CD4-positive, alpha-beta T cell treated with Interleukin-2 at 100 ng/mL for 4 hours (primary cell): ENCODE results near the gene CD163.
"Not testable (repeated sequence)": the region's sequence is repeated elsewhere in the genome, so short reads cannot be mapped to it uniquely, and the experiment has no call there.

Experiments
- DNase-seq: peaks from one replicate; pipeline ENCODE4 v3.0.0-alpha.2; 2020; ENCODE audit warnings: low spot score

Gene CD163

DNA sequence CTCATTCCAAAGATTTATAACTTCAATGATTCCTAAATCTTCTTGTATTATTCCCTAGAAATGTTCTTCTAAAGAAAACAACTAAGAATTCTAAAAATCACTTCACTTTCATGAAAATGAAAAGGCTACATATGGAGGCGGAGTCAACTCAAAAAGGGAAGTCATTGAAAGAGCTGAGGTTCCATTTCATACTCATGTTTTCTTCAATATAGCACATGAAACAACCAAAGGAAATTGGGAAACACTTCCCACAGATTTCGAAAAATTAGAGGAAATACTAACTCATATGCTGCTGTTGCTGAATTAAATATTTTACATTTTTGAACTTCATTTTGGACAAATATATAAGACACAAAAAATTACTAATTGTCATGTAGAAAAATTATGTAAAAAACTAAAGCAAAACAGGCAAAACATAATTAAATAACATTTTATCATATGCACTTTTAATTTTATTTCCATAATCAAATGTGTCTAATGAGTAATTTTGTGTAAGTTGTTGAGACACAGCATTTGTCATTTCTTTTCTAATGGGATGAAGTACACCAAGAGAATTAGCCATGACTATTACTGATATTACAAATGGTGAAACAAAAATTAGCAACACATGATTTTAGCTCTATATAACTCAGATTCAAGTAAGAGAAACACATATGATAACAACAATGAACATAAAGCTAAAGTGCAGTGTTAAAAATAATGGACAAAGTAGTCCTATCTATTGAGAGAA is at the start of gene CD163:
CD163 (minus strand) TSS at position 92 of the 730 bp plus-strand sequence; CDS start at position 5, 87 bp downstream.
- no peak for DNase-seq

DNA sequence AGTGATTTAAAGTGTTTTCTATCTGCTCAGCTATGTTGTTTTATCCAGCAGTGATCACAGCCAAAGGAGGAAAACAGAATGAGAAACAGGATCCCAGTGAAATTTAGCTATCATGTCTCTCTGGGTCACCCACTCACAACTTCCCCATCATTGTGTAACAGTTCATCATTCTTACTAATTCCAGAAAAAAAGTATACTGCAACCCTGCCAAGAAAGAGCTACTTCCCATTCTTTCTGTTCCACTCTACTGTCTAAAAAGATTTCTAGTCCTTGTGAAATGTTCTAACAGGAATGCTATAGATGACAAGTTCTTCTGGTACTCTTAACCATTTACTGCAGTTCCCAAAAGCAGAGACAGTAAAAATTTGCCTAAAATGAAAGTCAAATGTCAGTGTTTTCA is 39.2 kb upstream of the CD163 start:
- DNase-seq, result no peak

DNA sequence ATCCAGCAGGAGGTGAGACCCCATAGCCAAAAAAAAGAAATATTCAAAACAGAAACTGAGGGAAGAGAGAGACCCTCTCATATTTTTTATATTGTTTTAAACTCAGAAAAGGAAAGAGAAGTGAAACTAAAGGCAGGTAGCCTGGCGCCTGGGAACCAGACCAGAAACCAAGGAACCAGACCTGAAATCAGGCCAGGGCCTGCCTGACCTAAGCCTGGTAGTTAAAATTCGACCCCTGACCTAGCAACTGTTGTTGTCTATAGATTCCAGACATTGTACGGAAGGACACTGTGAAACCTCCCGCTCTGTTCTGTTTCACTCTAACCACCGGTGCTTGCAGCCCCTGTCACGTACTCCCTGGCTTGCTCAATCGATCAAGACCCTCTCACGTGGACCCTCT is 38.5 kb upstream of the CD163 start:
- no peak for DNase-seq

DNA sequence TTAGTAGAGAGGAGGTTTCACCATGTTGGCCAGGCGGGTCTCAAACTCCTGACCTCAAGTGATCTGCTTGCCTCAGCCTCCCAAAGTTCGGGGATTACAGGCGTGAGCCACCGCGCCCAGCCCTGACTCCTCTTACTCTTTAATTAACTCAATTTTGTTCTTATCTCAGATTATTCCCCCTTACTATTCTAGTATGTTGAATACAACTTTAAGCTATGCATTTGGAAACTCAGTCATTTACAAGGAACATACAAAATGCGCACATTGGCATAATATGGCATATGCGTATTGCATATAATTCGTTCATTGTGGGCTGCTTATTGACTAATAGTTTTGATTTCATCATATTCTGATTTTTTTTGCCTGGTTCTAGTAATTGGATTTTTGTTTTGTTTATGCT is 10.8 kb upstream of the CD163 start:
- DNase-seq, result no peak

DNA sequence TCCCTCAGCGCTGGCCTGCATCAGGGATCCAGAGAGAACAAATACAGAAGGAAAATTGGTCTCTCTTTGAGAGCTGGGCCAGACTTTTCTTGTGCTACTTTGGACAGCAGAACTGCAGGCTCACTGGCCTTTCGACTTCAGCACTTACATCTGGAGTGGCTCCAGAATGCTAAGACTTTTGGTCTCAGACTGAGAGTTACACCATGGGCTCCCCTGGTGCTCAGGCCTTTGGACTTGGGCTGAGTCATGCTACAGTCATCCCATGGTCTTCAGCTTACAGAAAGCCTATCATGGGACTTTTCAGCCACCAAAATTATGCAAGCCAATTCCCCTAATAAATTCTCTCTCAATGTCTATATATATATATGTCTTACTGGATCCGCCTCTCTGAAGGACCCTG is 9.0 kb upstream of the CD163 start:
- DNase-seq, result no peak

DNA sequence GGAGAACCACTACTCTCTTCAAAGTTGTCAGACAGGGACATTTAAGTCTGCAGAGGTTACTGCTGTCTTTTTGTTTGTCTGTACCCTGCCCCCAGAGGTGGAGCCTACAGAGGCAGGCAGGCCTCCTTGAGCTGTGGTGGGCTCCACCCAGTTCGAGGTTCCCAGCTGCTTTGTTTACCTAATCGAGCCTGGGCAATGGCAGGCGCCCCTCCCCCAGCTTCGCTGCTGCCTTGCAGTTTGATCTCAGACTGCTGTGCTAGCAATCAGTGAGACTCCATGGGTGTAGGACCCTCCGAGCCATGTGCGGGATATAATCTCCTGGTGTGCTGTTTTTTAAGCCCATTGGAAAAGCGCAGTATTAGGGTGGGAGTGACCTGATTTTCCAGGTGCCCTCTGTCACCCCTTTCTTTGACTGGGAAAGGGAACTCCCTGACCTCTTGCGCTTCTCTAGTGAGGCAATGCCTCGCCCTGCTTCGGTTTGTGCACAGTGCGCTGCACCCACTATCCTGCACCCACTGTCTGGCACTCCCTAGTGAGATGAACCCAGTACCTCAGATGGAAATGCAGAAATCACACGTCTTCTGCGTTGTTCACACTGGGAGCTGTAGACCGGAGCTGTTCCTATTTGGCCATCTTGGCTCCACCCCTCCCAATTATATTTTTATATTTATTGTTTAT is 6.4 kb upstream of the CD163 start:
- not testable (repeated sequence) for DNase-seq

DNA sequence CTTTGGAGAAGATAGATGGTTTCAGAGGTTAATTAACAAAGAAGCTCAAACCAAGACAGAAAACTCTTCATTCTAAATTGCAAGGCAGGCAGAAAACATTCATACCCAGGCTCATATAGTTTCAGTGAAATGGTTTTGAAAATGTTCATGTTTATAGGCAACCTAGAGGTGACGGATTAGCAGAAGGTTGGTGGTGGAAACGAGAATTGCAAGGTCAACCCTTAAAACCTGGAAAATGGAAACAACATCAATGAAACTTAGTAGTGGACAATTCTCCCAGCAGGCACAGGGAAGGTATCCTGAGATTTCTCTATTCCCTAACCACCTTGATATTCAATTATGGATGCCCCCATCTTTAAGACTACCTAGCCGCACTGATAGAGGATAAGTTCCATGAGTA is 965 bp downstream of the CD163 start:
- DNase-seq, result no peak

DNA sequence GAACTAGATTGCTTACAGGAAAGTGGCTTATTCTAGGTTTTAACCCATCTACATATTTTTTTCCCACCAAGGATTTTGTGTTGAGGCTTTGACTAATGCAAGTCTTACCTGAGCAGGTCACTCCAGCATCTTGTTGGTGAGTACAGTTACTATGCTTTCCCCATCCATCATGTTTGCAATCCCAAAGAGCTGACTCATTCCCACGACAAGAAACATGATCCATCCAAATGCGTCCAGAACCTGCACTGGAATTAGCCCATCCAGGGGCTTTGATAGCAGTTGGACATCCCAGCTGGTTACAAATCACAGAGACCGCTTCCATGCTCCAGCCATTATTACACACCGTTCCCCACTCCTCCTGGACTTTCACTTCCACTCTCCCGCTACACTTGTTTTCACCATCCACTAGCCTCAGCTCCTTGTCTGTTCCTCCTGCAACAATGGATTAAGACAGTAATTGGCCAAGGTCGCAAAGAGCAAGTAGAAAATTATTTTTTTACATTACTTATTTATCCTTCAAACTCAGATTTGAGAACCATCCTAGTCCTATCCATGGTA is 2.5 kb downstream of the CD163 start:
- DNase-seq, result no peak

DNA sequence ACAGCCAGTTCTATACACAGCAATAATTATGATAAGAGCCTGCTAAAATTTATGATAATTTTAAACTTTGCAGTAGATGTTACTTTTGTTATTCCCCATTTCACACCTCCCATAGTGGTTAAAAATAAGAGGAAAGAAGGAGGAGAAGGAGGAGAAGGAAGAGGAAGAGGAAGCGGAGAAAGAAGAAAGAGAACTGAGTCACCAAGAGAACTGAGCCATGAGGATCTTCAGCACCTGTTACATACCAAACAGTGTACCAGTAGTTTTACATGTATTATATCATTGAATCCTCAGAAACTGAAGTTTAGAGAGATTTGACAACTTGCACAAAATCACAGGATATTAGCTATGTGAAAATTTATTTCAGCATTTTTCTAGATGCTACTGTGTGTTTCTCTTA is 3.9 kb downstream of the CD163 start:
- DNase-seq, result no peak

DNA sequence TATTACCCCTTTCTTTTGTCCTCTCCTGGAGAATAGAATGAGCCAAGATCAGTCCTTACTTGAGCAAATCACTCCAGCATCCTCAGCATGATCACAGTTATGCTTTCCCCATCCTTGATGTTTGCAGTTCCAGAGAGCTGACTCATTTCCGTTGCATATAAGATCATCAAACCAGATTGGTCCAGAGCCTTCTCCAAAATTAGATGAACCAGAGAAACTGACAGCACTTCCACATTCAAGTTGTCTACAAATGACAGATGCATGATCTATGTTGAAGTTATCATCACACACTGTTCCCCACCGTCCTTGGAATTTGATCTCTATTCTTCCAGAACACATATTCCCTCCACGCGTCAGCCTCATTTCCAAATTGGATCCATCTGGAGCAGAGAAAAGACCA is 4.8 kb downstream of the CD163 start:
- no peak for DNase-seq

DNA sequence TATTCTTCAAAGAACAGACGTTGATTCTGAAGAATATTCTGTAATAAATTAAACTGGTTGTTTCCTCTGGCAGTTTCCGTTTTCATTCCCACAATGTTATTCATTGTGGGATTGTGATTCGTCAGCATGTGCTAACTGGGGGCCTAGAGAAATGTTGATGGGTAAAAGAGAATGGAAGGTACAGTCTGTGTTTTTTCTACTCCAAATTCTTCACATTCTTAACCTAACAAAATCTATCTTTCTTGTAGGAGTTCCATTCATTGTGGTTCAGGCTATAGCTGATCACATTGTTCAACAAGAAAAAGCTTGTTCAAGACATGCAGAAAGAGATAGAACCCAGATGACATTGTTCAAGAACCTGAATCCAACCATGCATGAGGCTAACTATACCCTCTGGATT is 5.9 kb downstream of the CD163 start:
- DNase-seq, result no peak

DNA sequence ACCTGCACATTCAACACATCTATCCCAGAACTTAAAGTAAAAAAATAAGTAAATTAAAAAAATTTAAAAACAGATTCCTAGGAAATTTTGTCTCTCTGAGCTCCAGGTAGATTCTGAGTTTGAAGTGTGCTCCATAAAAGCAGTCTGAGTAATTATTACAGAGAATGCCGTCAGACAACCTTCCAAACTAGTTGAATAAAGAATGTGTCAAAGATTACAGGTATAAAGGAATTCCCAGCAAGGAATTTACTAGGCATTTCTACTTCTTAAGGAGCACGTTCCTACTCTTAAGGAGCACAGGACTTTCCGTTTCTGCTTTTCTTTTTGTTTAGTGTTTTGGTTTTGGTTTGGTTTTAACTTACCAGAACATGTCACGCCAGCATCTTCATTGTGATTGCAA is 7.1 kb downstream of the CD163 start:
- no peak for DNase-seq

DNA sequence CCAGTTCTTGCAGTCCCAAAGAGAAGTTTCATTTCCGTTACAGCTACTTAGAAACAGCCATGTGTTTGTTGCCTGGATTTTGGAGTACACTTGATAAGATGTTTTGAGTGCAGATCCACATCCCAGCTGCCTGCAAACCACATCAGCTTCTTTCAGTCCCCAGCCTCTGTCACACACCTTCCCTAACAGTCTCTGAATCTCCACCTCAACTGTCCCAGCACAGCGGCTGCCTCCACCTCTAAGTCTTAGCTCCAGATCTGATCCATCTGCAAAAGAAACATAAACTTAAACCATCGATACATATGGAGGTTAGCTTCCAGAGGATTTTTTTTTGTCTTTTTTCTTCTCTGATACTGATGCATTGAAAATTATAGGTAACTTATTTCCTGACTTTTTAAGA is 8.4 kb downstream of the CD163 start:
- DNase-seq, result no peak

DNA sequence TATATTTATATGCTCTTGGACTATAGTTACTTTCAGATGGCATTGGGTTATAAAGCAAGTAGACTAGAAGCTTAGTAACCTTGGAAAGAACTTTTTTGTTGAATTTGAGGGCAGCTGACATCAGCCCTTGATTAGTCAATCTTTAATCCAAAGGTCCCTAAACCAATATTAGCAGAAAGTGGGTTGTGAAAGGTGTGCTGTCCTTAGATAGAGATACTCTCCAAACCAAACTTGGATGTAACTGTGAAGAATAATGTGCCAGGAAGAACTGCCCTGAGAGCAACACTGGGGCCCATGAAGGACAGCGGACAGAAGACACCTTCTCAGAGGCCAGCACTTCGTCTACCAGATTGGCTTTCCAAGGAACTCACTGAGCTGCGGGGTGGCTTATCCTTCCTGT is 10.6 kb downstream of the CD163 start:
- no peak for DNase-seq

DNA sequence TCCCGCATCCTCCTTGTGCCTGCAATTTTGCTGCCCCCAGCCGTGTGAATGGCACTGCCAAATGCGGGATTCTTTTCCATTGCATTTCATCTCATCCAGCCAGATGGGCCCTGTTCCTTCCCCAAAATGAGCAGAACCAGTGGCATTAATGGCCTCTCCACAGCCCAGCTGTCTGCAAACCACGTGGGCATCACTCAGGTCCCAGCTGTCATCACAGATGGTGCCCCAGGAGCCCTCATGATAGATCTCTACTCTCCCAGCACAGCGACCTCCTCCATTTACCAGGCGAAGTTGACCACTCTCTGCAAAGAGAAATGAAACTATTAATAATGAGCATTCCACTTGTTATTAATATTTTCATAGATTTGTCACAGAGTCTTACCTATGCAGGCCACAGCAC is 17.1 kb downstream of the CD163 start:
- DNase-seq, result no peak

DNA sequence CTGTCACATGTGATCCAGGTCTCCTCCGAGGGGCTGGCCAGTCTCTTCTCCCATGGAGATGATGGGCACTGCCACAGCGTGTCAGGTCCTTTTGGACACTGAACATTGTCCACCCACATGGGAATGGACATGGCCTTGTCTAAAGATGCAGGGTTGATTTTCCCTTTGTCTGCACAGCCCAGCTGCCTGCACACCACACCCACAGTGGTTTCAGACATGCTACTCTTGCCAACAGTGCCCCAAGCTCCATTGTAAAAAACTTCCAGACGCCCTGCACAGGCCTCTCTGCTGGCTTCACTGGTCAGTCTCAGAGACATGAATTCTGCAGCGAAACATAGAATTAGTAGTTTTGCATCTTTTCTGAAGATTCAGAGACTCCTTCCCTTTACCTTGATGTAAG is 18.5 kb downstream of the CD163 start:
- no peak for DNase-seq

DNA sequence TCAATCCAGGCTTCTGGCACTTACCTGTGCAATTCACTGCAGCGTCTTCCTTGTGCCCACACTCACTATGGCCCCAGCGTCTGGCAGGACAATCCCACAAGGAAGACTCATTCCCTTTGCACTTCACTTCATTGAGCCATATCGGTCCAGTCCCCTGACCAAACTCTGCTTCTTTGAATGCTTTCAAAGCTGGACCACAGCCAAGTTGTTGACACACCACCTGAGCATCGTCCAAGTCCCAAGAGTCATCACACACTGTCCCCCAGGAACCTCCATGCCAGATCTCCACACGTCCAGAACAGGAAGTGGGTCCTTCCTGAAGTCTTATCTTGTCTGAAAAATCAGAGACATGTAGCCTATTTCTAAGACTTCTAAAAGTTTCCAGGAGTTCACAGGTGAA is 20.2 kb downstream of the CD163 start:
- no peak for DNase-seq

DNA sequence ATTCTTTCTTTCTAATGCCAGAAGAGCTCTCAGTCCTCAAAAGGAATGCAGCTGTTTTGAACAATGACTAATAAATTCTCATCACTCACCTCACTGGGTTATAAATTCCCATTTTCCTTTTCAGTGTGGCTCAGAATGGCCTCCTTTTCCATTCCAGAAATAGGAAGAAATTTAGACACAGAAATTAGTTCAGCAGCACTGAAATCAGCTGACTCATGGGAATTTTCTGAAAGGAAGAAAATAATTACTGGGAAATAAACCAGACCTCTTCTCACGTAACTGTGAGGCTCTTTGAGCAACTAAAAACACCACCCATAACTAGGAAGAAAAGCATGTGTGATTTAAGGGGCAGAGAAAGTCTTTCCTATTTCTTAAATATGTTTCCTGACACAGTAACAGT is 23.8 kb downstream of the CD163 start:
- no peak for DNase-seq

DNA sequence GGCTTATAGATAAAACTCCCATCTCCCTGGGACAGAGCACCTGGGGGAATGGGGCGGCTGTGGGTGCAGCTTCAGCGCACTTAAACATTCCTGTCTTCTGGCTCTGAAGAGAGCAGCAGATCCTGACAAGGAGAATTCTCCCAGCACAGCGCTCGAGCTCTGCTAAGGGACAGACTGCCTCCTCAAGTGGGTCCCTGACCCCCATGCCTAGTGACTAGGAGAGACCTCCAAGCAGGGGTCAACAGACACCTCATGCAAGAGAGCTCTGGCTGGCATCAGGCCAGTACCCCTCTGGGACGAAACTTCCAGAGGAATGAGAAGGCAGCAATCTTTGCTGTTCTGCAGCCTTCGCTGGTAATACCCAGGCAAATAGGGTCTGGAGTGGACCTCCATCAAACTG is 31.5 kb downstream of the CD163 start:
- DNase-seq, result no peak

DNA sequence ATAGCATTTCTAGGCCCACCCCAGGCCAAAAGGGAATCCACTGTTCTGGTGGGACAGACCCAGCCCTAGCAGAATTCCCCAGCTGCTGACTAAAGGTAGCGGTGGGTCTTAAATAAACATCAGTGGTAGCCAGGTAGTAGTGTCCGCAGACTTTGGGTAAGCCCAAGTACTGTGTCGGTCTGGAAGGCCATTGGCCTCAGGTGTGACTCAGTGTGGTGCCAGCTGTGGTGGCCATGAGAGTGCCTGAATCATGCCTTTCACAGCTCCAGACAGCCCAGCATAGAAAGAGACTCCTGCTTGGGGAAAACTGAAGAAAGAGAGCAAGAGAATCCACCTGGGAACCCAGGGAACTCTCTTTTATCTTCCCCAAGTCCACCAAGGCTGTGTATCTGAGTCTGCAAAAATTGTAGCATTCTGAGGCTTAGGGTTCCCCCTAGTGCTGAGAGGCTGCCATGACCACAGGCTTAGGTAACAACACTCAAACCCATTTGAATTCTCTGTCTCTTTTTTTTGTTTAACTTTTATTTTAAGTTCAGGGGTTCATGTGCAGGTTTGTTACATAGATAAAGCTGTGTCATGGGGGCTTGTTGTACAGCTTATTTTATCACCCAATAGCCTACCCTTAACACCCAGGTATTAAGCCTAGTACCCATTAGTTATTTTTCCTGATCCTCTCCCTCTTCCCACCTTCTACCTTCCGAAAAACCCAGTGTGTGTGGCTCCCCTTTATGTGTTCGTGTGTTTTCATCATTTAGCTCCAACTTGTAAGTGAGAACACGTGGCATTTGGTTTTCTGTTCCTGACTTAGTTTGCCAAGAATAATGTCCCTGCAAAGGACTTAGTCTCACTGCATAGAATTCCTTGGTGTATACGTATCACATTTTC is 43.0 kb downstream of the CD163 start:
- DNase-seq, result peak; percentile 15

DNA sequence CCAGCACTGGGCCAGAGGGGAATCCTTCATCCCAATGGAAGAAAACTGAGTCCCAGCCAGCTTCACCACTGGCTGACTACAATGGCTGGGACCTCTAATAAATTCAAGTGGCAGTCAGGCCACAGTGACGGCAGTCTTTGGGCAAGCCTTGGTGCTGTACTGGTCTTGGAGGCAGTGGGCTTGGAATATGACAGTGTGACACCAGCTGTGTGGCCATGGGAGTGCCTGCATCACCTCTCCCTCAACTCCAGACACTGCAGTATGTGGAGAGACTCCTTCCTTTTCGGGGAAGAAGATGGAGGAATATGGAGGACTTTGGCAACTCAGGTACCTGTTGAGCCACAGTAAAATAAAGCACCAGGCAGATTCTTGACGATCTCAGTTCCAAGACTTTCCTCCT is 43.6 kb downstream of the CD163 start:
- no peak for DNase-seq

DNA sequence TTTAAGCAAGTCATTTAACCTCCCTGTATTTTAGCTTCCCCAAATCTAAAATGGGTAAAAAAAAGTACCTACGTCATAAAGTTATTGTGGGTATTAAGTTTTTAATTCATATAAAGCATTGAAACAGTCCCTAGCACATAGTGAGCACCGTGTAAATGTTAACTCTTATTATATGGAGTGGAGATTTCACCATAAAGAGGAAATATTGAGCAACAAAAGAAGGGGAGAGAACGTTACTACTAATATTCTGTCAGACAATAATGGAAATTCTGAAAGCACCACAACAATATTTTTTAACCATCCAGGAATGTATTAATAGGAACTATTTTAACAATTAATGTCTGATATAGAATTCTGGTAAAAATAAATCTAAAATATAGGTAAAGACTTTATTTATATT is 51.8 kb downstream of the CD163 start:
- DNase-seq, result no peak

DNA sequence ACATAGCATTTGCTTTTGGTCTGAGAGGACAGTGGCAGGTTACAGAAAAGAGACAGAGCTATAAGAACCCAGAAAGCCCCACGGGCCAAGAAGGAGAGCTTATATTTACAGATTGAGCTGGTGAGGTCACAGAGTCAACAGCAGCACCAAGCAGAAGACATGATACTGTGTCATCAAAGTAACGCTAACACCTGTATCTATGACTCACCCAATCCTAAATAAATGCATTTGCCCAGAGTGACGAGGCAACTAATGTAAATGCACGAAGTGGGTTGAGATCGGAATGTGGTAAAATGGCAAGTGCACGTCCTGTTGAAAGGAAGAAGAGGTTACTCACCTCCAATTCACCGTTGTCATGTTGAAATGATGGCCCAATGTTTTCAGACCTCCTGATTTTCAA is 52.9 kb downstream of the CD163 start:
- no peak for DNase-seq
